Measurements from ENCODE around the gene HDLBP.

DNA sequence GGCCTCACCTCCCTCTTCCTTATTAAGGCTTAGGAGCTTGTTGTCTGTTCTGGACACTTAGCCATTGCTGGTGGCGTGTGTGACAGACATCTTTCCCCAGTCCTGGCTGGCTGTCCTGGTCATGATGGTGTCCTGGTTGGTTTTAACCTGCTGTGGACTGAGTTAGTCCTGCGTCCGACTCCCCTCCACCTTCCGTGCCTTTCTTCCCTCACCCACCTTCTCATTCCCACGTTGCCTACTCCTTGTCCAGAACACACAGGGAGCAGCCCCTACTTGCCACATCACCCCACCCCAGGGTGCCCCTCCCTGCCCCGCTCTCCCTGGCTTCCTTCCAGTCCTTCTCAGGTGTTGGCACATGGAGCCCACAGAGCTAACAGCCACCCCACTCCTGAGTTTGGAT lies 117.5 kb downstream of the HDLBP start:
- TF ChIP-seq POLR2A (IDR thresholded peaks at IDR 0.05; ENCODE audit: low read length), result no peak
- no peak for TF ChIP-seq GATA1 (IDR thresholded peaks at IDR 0.05; ENCODE audit: low read depth, low read length)

All from erythroblast (primary cell).